Breast epithelium (tissue), 4 donors: Measurements from ENCODE around the gene MTX3. TPM values are rescaled to one million over a fixed set of nuclear protein-coding genes. Genes with fewer than 3 reads are reported as not detected.

Source experiments
- DNase-seq, 2 donors: peaks; one replicate each; pipeline ENCODE4 v3.0.0-alpha.2; 2019; ENCODE audit warnings: low spot score in 2 of 2
- H3K27ac ChIP-seq, 2 donors: fragments of 200-600 bp; sonication (generic) in 1 of 2; one replicate each; pipeline ENCODE4 v1.5.1; 2016 to 2019; ENCODE audit warnings: mild to moderate bottlenecking in 1 of 2
- H3K27me3 ChIP-seq, 2 donors: fragments of 200-600 bp; sonication (generic) in 1 of 2; one replicate each; pipeline versions ENCODE4 v1.5.1 to v1.6.0; 2017 to 2019; ENCODE audit warnings: control low read depth in 1 of 2, mild to moderate bottlenecking in 1 of 2
- H3K36me3 ChIP-seq: fragments of 200-600 bp; one replicate; pipeline ENCODE4 v1.5.1; 2019
- H3K4me1 ChIP-seq, 2 donors: fragments of 200-600 bp; sonication (generic); one replicate each; pipeline ENCODE4 v1.5.1; 2016 to 2019; ENCODE audit warnings: control low read depth in 1 of 2
- H3K4me3 ChIP-seq, 3 donors: fragments of 200-600 bp; sonication (generic); 1 replicate in 2 of 3; 2 replicates in 1 of 3; pipeline ENCODE4 v1.5.1; 2016 to 2019; ENCODE audit warnings: mild to moderate bottlenecking in 3 of 3, moderate library complexity in 2 of 3
- H3K9me3 ChIP-seq, 2 donors: fragments of 200-600 bp; sonication (generic) in 1 of 2; one replicate each; pipeline ENCODE4 v1.5.1; 2016 to 2019; ENCODE audit warnings: control low read depth in 1 of 2
- CTCF ChIP-seq, 3 donors: fragments of 450-650 bp; IDR thresholded peaks; one replicate each; pipeline ENCODE4 v1.5.1; 2016 to 2017; ENCODE audit warnings: antibody characterized with exemption in 3 of 3, mild to moderate bottlenecking in 3 of 3, moderate library complexity in 3 of 3
- POLR2A ChIP-seq: fragments of 450-650 bp; IDR thresholded peaks from one replicate; pipeline ENCODE4 v1.6.1; 2016; ENCODE audit warnings: antibody characterized with exemption, mild to moderate bottlenecking, moderate library complexity
- POLR2AphosphoS5 ChIP-seq, 3 donors: sonication (generic); formaldehyde crosslinking; IDR thresholded peaks; one replicate each; pipeline ENCODE4 v1.6.1; 2017; ENCODE audit warnings: antibody characterized with exemption in 3 of 3
- intact Hi-C: fragments of 100-400 bp; cut with DNase I; formaldehyde crosslinking; loops from one replicate; pipeline ENCODE4 v1.15.1; 2023; ENCODE audit warnings: low total_unique reads
- total RNA-seq, 3 donors: library from RNA; depleted of rRNA; stranded (reverse); fragments of >200 nt; gene quantifications; one replicate each; pipeline ENCODE4 v1.1.0, GENCODE V29; 2016

Gene MTX3
- total RNA-seq, 3 donors from 2014 or later: 14.2 to 20.2 (median 15.1) TPM

GRCh38 chr5:79929095-79929494 is 62.0 kb downstream of the MTX3 start:
- no peak for DNase-seq
- Histone ChIP-seq H3K27ac (no peak overlapping the region), H3K36me3 (no peaks in the 10 kb centered on the region), H3K9me3 (no peaks in the 10 kb centered on the region), H3K4me3 (no peak overlapping the region), H3K27me3 (no peaks in the 10 kb centered on the region), H3K4me1 (no peaks in the 10 kb centered on the region)
- intact Hi-C loops: no loop called here
- TF ChIP-seq CTCF (IDR thresholded peaks at IDR 0.05) (no peak), POLR2A (no peak), POLR2AphosphoS5 (IDR thresholded peaks at IDR 0.05) (no peak)

Other genes with a start within 250 kb of the MTX3 start
- gene THBS4, start 44.1 kb upstream of the MTX3 start, total RNA-seq: 1 to 10 TPM; 2.0 to 6.0 (median 3.5) TPM